PC-9 (cell line): Measurements from ENCODE around the gene LRMDA. TPM values are rescaled to one million over a fixed set of nuclear protein-coding genes. Genes with fewer than 3 reads are reported as not detected.

Experiments
- BruUV-seq: library from RNA; stranded (reverse); fragments of 400-500 nt; replicated peaks from 2 replicates; lab custom pipeline; 2021; lab: Mats Ljungman, UMichigan
- CTCF ChIA-PET: fragments of 300-600 bp; sonication (Branson Sonifier 250); formaldehyde crosslinking; loops from one replicate; lab custom pipeline; 2022; ENCODE audit warnings: antibody characterized with exemption; lab: Charles Lee
- POLR2A ChIA-PET: fragments of 300-600 bp; sonication (Branson Sonifier 250); formaldehyde crosslinking; loops from one replicate; lab custom pipeline; 2022; ENCODE audit warnings: antibody characterized with exemption; ENCODE audit not compliant: unreplicated experiment; lab: Charles Lee
- DNase-seq, 2 experiments: peaks; one replicate each; pipeline versions ENCODE4 v3.0.0 to v3.0.0-alpha.2; 2015 to 2022; ENCODE audit warnings: mixed read lengths in 1 of 2
- H2AFZ ChIP-seq: fragments of 200-600 bp; sonication (generic); 2 replicates; pipeline ENCODE4 v1.8.1; 2017; ENCODE audit warnings: antibody characterized with exemption
- H3F3A ChIP-seq: fragments of 200-600 bp; sonication (generic); 2 replicates; pipeline ENCODE4 v1.8.1; 2017; ENCODE audit warnings: antibody characterized with exemption, mild to moderate bottlenecking, low read depth; ENCODE audit not compliant: insufficient read depth
- H3K27ac ChIP-seq: fragments of 200-600 bp; sonication (generic); 2 replicates; pipeline ENCODE4 v1.6.1; 2016; ENCODE audit warnings: mixed run types
- H3K27me3 ChIP-seq: fragments of 200-600 bp; sonication (generic); 2 replicates; pipeline ENCODE4 v1.6.1; 2016; ENCODE audit warnings: low read depth, mixed run types; ENCODE audit not compliant: insufficient read depth
- H3K36me3 ChIP-seq: fragments of 200-600 bp; sonication (generic); 2 replicates; pipeline ENCODE4 v1.6.1; 2016; ENCODE audit warnings: low read depth, mixed run types
- H3K4me1 ChIP-seq: fragments of 200-600 bp; sonication (generic); replicated peaks from 2 replicates; pipeline ENCODE4 v1.6.1; 2016; ENCODE audit warnings: mixed run types; ENCODE audit not compliant: insufficient read depth
- H3K4me2 ChIP-seq: fragments of 200-600 bp; sonication (generic); 2 replicates; pipeline ENCODE4 v1.6.1; 2017; ENCODE audit warnings: mixed run types
- H3K4me3 ChIP-seq: fragments of 200-600 bp; sonication (generic); 2 replicates; pipeline ENCODE4 v1.6.1; 2016; ENCODE audit warnings: mixed run types
- H3K79me2 ChIP-seq: fragments of 200-600 bp; sonication (generic); 2 replicates; pipeline ENCODE4 v1.6.1; 2017; ENCODE audit warnings: low read depth, mixed run types
- H3K9me2 ChIP-seq: fragments of 200-600 bp; sonication (generic); 2 replicates; pipeline ENCODE4 v1.8.1; 2017; ENCODE audit warnings: mild to moderate bottlenecking; ENCODE audit not compliant: insufficient read depth
- H3K9me3 ChIP-seq: fragments of 200-600 bp; sonication (generic); 2 replicates; pipeline ENCODE4 v1.8.1; 2016; ENCODE audit warnings: low read depth; ENCODE audit not compliant: insufficient read depth
- H4K20me1 ChIP-seq: fragments of 200-600 bp; sonication (generic); 2 replicates; pipeline ENCODE4 v1.8.1; 2017; ENCODE audit not compliant: insufficient read depth
- EZH2 ChIP-seq: fragments of 200-600 bp; sonication (generic); IDR thresholded peaks from 2 replicates; pipeline ENCODE4 v1.8.0; 2017; ENCODE audit warnings: antibody characterized with exemption, low read depth
- intact Hi-C: fragments of 100-400 bp; cut with micrococcal nuclease; formaldehyde crosslinking; loops from one replicate; pipeline ENCODE4 v1.10.0; 2022; ENCODE audit not compliant: unreplicated experiment
- total RNA-seq: library from RNA; stranded (reverse); gene quantifications from 2 replicates; pipeline ENCODE4 v1.2.3, GENCODE V29; 2021
- TF ChIP-seq, protein P1 (sequence below): fragments of 200-600 bp; sonication (generic); conservative IDR thresholded peaks from 2 replicates; pipeline ENCODE4 v1.6.1; 2017; ENCODE audit warnings: mixed run types, antibody characterized with exemption, mild to moderate bottlenecking, moderate library complexity

The LRMDA gene
- total RNA-seq, 1 experiment from 2014 or later = not detected

DNA sequence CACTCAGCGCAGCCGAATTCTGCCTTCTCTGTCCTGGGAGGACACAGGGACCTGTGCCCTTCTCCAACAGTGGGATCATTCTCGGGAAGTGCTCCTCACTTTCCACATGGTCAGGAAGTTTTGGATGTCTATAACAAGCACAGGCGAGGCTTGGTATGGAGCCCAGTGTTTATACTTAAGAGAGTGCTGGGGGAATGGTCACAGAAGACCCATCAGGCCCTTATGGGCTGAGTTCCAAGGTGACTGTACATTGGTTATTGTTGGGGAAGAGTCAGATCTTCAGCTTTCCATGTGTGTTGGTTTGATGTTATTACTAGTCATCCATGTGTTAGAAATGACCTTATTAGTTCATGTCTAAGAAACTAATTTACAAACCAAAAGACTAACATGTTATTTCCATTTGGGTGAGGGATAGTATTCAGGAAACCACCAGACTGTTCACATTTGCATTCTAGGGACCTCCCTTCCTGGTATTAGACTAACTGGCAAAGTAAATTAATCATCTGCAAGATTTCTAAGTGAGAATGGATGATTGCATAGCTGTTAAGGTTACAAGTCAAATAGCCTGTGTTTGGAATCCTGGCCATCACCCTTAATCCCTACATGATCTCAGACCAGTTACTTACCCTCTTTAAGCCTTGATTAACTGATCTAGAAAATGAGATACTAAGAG lies 834.2 kb downstream of the LRMDA start:
- no peak for DNase-seq
- H4K20me1 ChIP-seq = no peaks in the 10 kb centered on the region
- intact Hi-C loops = no loop called here
- CTCF ChIA-PET = no interaction called here
- no peak for TF ChIP-seq EZH2
- TF ChIP-seq, protein P1, sequence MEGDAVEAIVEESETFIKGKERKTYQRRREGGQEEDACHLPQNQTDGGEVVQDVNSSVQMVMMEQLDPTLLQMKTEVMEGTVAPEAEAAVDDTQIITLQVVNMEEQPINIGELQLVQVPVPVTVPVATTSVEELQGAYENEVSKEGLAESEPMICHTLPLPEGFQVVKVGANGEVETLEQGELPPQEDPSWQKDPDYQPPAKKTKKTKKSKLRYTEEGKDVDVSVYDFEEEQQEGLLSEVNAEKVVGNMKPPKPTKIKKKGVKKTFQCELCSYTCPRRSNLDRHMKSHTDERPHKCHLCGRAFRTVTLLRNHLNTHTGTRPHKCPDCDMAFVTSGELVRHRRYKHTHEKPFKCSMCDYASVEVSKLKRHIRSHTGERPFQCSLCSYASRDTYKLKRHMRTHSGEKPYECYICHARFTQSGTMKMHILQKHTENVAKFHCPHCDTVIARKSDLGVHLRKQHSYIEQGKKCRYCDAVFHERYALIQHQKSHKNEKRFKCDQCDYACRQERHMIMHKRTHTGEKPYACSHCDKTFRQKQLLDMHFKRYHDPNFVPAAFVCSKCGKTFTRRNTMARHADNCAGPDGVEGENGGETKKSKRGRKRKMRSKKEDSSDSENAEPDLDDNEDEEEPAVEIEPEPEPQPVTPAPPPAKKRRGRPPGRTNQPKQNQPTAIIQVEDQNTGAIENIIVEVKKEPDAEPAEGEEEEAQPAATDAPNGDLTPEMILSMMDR = no peak
- no peaks in the 10 kb centered on the region for H3F3A ChIP-seq
- no TSS peak for BruUV-seq
- no peak overlapping the region for H3K4me2 ChIP-seq
- no peak overlapping the region for H2AFZ ChIP-seq
- H3K79me2 ChIP-seq = no peaks in the 10 kb centered on the region
- POLR2A ChIA-PET = no interaction called here
- H3K9me3 ChIP-seq = no peaks in the 10 kb centered on the region; the same call in 1 of the 2 replicates
- H3K4me1 ChIP-seq = no peaks in the 10 kb centered on the region
- no peaks in the 10 kb centered on the region for H3K36me3 ChIP-seq
- no peak overlapping the region for H3K27ac ChIP-seq
- no peaks in the 10 kb centered on the region for H3K9me2 ChIP-seq
- H3K27me3 ChIP-seq = no peaks in the 10 kb centered on the region
- H3K4me3 ChIP-seq = no peak overlapping the region

DNA sequence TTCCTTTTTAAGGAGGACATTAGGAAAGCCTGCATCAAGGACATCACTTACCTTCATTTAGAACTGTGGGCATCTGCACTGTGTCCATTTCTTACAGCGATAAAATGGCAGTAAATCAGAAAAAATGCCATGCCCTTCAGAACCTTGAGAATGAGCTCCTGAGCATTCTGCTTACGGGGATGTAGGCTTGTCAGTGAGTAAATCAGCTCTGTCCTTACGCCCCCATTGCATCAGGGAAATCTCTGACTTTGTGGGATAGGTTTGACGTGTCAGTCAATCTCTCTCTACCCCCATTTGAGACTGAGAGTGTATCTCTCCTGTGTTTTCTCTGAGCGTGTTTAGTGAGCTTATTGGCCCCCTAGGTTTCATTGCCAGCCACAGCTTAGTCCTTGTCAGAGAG lies 837.1 kb downstream of the LRMDA start:
- Histone ChIP-seq H3K4me2 (no peak overlapping the region), H3K27ac (no peak overlapping the region), H3K9me2 (no peaks in the 10 kb centered on the region), H2AFZ (no peak overlapping the region), H3K27me3 (no peaks in the 10 kb centered on the region), H3K9me3 (no peaks in the 10 kb centered on the region), H4K20me1 (no peaks in the 10 kb centered on the region), H3K4me1 (no peaks in the 10 kb centered on the region), H3K4me3 (no peak overlapping the region), H3K36me3 (no peaks in the 10 kb centered on the region), H3K79me2 (no peaks in the 10 kb centered on the region), H3F3A (no peaks in the 10 kb centered on the region)
- intact Hi-C loops = no loop called here
- ChIA-PET POLR2A (no interaction called here), CTCF (no interaction called here)
- TF ChIP-seq EZH2 = no peak
- TF ChIP-seq, protein P1 = no peak
- DNase-seq = no peak
- BruUV-seq = no TSS peak

DNA sequence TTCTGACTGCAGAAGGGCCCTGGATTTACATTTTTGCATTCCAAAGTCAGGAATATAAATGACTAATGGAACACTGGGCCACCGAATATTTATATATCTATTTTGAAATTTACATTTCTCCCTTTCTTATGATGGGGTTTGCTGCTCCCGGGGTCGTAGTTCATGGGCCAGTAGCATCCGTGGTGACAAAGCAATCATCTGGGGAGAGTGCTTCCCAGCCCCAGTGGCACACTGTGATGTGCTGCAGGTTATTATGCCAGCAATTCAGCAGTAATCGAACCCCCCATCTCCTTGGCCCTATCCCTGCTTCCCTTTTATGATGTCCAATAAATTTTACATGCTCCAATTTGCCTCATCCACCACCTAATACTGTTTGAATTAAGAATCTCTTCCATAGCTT lies 837.5 kb downstream of the LRMDA start:
- Histone ChIP-seq H3K4me2 (no peak overlapping the region), H3K9me3 (no peaks in the 10 kb centered on the region), H4K20me1 (no peaks in the 10 kb centered on the region), H3K4me3 (no peak overlapping the region), H3K9me2 (no peaks in the 10 kb centered on the region), H3K36me3 (no peaks in the 10 kb centered on the region), H3F3A (no peaks in the 10 kb centered on the region), H3K27ac (no peak overlapping the region), H3K27me3 (no peaks in the 10 kb centered on the region), H3K79me2 (no peaks in the 10 kb centered on the region), H3K4me1 (no peaks in the 10 kb centered on the region), H2AFZ (no peak overlapping the region)
- TF ChIP-seq EZH2 = no peak
- TF ChIP-seq, protein P1 = no peak
- no TSS peak for BruUV-seq
- ChIA-PET POLR2A (no interaction called here), CTCF (no interaction called here)
- intact Hi-C loops = no loop called here
- DNase-seq = no peak
